GM13976 (cell line): ENCODE measurements around the gene PRKCH.

ENCODE experiments used
- DNase-seq: peaks from one replicate; pipeline ENCODE4 v3.0.0; 2012; ENCODE audit warnings: low spot score
- CTCF ChIP-seq: IDR thresholded peaks from 2 replicates; pipeline ENCODE4 v1.5.1; 2012; ENCODE audit warnings: borderline replicate concordance, mild to moderate bottlenecking; ENCODE audit not compliant: insufficient read depth; ENCODE audit errors: extremely low read depth, missing control alignments, control extremely low read depth
- in situ Hi-C: fragments of 300-500 bp; cut with MboI; formaldehyde crosslinking; loops from one replicate; pipeline ENCODE4 v1.12.0; 2022; ENCODE audit warnings: low sequenced_read_pairs, mixed read lengths, inconsistent platforms; ENCODE audit not compliant: unreplicated experiment

PRKCH gene

GRCh38 chr14:61452452-61452851 lies 131.1 kb downstream of the PRKCH start:
- DNase-seq, result no peak
- in situ Hi-C loops, result loop anchor here (10.0 to 25.0 kb wide), 2 partner anchors 168 to 685 kb away; partner anchors contain the start of gene TMEM30B
- no peak for TF ChIP-seq CTCF

- in situ Hi-C loops, result loop anchor here (10.0 to 25.0 kb wide), 2 partner anchors 168 to 684 kb away; partner anchors contain the start of gene TMEM30B
- no peak for DNase-seq
- TF ChIP-seq CTCF, result no peak
Measured at GRCh38 chr14:61453103-61453767, 131.9 kb downstream of the PRKCH start.

GRCh38 chr14:61454545-61454944 lies 133.2 kb downstream of the PRKCH start:
- DNase-seq, result no peak
- in situ Hi-C loops, result loop anchor here (10.0 to 25.0 kb wide), 2 partner anchors 170 to 683 kb away; partner anchors contain the start of gene TMEM30B
- TF ChIP-seq CTCF, result no peak

GRCh38 chr14:61455351-61455750 lies 134.0 kb downstream of the PRKCH start:
- TF ChIP-seq CTCF, result no peak
- no peak for DNase-seq
- in situ Hi-C loops, result loop anchor here (5.0 to 25.0 kb wide), 3 partner anchors 171 to 682 kb away; partner anchors contain the start of gene TMEM30B

- peak; percentile 81 for TF ChIP-seq CTCF
- peak; percentile 68 for DNase-seq
- in situ Hi-C loops, result loop anchor here (5.0 to 25.0 kb wide), 3 partner anchors 172 to 681 kb away; partner anchors contain the start of gene TMEM30B
Measured at GRCh38 chr14:61456720-61457119, 135.3 kb downstream of the PRKCH start.

- TF ChIP-seq CTCF, result no peak
- in situ Hi-C loops, result loop anchor here (5.0 to 25.0 kb wide), 3 partner anchors 174 to 679 kb away; partner anchors contain the start of gene TMEM30B
- no peak for DNase-seq
Measured at GRCh38 chr14:61458766-61459165, 137.4 kb downstream of the PRKCH start.
